GM21529 (cell line): ENCODE data around the gene TMEM132E.

ENCODE experiments used
- ATAC-seq: cut with Tn5 transposase; IDR thresholded peaks from one replicate; pipeline ENCODE4 v1.9.1; 2021; ENCODE audit not compliant: unreplicated experiment

Gene TMEM132E

DNA sequence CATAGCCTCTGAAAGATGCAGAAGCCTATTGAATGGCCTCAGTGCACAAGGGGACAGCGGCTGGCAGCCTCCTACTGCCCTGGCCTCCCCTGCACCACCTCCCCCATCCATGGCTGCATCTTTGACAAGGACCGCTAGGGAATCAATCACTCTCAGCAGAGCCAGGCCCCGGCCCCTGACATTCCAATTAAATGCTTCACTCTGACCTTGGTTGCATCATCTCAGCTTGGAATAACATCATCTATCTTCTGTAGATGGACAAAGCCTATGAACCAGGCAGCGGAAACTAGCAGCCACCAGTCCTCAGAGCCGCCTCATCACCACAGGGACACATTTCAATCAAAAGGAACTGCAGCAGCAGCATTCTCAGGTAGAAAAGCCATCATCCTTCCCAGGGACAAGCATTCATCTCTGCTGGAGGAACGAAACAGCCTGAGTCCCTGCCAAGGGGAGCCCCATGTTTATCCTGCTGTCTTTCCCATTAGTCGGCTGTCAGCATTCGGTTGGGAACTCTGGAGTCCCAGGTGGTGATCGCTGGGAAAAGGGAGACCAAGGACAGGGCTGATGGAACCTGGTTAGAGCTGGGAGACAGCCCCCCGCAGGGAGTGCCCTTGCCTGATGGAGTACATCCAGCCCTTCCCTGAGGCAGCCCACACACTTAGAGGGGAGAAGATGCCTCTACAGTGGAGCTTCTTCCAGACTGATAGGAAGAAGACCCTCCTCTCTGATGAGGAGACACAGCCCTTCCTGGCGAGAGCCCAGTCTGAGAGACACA, 11.5 kb upstream of the TMEM132E start:
- no peak for ATAC-seq

DNA sequence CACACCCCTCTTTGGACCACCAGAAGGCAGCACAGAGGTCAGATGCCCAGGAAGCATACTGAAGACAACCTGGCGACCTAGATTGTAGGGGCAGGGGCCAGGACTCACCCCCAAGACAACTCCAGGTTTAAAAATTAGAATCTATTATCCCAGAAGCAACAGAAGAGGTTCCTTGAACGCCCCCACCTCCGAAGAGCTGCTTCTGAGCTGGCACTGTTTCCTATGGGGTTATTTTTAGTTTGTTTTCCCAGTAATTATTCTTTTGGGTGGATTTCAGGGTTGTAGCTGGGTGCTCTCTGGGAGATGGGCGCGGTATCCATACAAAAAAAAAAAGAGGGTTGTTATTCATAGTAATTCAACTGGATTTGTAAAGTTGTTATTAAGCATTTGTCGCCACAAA, 10.4 kb upstream of the TMEM132E start:
- ATAC-seq = no peak

DNA sequence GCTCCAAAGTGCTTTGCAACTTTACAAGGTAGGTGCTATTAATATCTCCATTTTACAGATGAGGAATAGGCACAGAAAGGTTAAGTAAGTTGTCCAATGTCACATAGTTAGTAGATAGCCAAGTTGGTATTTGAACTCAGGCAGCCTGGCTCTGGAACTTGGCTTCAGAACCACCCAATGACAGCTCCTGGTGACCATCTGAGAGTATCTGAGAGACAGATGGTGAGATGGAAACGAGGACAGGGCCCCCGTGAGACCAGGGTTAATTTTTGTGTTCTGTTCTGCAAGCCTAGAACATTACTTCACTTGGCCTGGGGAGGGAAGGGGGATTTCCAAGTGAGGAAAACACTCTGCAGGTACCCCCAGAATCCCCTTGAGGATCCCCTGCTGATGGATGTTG, 9.8 kb upstream of the TMEM132E start:
- no peak for ATAC-seq

DNA sequence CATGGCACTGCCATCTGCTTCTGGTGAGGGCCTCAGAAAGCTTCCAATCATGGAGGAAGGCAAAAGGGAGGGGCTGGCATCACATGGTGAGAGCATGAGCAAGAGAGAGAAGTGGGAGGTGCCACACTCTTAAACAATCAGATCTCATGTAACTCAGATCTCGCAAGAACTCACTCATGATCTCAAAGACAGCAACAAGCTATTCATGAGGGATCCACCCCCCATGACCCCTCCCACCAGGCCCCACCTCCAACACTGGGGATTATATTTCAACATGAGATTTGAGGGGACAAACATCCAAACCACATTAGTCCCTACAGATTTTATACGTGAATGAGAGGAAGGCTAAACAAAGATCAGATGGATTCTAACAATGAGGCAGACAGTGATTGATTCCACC, 8.9 kb upstream of the TMEM132E start:
- ATAC-seq = no peak

DNA sequence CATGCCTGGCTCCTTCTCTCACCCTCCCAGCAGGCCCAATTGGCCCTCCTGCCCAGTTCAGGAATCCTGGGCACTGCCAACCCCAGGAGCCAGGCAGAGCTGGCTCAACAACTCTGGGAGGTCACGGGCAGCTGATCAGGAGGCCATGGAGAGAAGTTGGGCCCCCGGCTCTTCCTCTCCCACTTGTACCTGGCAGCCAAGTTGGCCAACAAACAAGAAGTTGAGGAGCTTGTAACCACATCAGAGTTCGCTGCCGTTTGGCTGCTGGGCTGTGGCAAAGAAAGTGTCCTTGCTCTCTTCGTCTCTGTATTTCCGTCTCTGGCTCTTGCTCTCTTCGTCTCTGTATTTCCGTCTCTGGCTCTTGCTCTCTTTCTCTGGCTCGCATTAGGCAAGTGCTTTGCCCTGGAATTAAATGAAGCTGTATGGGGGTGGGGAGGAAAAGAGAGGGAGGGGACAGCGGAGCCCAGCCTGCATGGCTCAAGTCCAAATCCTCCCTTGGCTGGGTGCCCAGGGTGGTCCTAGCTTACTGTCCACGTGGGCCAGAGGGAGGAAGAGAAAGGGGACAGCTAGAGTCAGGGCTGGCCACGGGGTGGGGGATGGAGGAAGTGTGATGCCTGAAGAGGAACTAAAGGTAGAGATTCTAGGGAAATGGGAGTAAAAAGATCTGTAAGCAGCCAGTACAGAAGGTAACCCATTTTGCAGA, 7.8 kb upstream of the TMEM132E start:
- ATAC-seq = no peak

DNA sequence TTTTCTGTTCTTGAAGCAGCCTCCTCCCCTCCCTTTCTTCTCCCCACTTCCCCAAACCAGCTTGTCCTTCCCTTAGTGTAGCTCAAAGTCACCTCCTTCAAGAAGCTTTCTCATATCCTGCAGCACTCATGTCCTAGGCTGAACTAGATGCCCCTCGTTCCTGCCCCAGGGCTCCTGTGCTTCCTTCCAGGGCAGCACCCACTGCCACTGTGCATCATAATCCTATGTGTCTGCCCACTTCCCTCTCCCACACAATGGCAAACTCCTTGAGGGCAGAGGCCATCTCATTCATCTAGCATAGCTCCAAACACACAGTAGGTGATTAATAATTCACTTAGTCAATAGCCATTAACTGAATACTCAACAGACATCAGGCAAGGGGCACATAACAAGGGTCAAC, 6.9 kb upstream of the TMEM132E start:
- ATAC-seq = no peak

DNA sequence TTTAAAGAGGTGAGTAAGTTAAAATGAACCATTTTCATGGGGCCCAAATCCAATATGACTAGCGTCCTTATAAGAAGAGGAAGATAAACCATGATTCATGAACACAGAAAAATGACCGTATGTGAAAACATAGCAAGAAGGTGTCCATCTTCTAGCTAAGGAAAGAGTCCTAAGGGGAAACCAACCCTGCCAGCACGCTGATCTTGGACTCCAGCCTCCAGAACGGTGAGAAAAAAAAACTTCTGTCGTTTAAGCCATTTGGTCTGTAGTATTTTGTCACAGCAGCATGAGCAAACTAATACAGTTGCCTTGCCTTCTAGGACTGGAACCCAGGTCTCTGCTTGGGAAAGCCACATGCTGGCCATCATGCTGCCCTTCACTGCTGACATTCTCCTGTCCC, 4.2 kb upstream of the TMEM132E start:
- ATAC-seq = no peak

DNA sequence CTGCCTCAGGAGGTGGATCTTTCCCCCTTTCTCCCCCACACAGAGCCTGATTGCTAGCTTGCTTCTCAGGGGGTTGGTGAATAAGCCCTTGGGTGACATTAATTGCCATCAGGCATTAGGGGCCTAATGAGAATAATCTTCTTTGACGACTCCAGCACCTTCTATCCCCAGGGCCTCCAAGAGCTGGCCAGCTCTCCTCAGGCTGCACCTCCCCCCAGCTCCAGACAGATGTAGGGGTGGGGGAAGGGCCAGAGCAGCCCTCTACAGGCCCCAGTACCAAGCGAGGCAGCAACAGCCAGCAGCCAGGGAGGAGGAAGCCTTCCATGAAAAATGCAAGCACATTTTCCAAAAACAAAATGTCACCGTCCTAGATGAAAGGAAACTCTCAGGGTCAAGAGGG, 1.4 kb upstream of the TMEM132E start:
- no peak for ATAC-seq

DNA sequence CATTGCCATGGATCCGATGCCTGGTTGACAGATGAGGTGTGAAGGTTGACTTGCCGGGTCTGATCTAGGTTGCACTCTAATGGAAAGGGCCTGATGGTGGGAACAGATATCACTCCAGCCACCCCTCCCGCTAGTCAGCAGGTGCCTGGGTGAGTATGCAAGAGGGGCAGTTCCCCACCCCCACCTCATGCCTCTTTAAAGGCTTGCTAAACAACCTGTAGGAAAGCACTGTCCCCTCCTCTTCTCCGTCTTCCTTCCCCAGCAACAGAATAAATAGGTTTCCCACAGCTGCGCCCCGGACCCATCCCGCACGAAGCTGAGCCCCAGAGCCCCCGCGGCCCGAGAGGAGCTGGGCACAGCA, 746 bp upstream of the TMEM132E start:
- ATAC-seq = no peak

DNA sequence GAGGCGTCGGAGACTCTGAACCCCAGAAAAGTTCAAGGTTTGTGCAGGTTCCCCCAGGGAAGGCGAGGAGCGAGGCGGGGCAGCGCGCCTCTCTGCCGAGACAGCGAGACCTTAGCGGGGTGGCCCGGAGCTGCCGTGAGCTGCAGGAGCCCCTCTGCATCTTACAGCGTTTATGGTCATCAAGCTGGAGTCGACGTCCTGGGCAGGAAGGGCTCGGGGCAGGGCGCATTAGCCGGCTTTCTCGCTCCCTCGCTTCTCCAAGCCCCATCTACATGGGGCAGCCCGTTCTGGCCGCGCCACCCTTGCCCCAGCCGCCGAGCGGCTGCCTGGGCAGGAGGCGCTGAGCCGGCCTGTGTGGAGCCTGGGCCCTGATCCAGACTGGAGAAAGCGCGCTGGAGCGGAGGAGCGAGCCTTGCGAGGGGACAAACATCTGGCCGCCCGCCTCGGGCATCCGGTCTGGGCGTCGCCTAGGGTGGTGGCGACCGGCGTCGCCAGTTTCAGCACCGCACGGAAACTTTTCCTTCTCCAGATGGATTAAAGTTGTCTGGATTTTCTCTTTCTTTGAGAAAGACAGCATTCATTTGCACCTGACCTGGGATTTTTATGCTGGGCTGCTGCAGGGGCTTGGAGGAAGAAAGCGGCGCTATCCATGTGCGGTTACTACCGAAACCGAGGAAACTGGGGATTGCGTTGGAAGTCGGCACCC, 750 bp downstream of the TMEM132E start:
- ATAC-seq = no peak

DNA sequence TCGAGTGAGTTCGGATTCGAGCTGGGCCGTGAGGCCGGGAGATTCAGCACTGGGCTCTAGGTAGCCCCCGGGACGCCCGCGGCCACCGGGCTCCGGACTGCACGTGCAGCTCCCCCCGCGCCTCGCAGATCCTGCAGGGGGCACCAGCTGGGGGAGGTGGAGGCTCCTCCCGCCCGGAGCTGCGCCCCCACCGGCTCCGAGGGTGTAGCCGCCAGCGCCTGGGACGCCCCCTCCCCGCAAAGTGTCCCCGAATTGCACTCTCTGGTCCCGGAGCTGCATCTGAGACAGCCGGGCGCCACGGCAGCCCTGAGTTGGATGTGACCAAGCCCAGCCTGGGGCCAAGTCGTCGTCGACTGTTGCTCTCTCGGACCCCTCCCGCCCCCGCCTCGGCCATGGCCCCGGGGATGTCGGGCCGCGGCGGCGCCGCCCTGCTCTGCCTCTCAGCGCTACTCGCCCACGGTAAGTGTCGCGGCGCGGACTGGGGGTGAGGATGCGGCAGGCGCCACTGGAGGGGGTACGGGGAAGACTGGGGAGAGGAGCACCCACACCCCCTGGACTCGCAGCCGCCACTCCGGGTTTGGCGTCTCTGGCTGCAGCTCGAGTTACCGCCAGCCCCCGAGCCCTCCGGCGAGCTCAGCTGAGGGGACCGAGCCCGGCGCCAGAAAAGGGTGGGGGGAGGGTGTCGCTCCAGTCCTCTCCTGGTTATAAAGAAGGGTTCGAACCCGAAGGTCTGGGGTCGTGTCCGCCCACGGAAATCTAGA, 1.5 kb downstream of the TMEM132E start:
- ATAC-seq = no peak

DNA sequence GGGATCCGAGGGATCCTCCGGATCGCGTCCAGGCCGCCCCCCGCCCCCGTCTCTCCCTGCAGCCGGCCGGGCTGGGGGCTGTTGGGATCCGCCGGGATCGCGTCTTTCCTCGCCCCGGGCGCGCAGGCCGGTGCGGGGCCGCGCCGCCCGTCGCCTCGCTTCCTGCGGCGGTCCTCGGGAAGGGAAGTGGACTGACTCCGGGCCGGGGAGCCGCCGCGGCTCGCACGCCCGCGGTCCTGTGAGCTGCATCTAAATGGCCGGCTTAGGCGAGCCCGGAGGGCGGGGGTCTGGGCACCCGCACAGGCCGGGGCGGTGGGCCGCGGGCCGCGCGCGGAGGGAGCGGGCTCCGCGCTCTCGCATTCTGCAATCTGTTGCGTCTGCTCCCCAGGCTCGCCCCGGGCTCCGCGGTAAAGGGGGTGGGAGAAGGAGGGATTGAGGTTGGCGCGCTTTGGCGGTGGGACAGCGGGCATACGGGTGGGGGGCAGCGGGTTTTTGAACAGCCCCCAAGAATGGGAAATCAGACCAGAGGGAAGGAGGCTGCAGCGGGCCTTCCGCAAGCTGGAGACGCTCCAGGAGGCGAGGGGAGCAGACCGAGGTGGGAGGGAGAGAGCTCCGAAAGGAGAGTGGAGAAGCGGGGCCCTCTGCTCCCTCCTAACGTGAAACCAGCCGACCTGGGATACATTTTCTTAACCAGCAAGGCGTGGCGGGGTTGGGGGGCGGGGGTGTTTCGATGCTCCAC, 2.2 kb downstream of the TMEM132E start:
- no peak for ATAC-seq

DNA sequence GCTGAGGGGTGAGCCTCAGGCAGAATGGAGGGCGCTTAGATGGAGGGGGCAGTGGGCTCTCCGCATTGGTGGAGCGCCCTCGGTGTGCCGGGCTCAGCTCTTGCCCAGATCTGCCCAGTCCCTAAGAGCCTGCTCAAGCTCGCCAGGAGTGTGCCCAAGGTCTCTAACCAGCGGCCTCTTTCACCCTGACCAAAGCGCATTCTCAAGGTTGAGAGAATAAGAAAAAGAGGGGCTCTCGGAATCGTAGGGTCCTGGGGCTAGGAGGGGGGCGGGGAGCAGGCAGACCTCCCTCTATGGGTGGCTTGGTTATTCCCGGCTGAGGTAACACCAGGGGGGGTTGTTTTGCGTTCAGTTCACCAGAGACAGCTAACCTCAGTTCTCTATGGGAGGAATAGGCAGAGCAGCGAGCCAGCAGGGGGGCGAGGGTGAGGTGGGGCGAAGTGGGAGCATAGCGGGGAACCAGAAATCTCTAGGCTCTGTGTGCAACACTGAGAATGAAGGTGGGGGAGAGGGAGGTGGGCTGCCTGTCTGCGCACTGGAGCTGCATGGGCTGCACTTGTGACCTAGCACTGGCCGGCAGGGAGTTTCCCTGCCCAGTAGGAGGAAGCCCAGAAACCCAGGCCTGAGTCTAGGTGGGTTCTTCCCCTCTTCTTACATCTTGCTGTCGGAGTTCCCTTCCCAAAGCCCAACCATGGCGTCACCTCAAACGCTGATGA, 3.0 kb downstream of the TMEM132E start:
- ATAC-seq = no peak

DNA sequence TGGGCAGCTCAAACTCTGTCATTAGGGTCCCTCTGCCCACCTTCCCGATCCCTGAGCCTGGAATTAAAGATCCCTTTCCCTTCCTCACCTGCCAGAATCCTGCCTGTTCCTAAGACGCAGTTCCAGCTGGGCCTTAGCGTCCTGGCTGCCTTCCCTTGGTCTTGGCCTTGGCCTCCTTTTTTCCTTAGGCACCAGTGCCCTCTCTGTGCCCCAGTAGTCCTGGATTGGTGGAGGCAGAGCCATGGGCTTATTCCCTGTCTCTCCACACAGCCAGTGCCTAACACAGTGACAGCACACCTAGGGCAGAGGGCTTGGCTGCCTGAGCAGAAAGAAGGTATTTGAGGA, 3.5 kb downstream of the TMEM132E start:
- no peak for ATAC-seq

DNA sequence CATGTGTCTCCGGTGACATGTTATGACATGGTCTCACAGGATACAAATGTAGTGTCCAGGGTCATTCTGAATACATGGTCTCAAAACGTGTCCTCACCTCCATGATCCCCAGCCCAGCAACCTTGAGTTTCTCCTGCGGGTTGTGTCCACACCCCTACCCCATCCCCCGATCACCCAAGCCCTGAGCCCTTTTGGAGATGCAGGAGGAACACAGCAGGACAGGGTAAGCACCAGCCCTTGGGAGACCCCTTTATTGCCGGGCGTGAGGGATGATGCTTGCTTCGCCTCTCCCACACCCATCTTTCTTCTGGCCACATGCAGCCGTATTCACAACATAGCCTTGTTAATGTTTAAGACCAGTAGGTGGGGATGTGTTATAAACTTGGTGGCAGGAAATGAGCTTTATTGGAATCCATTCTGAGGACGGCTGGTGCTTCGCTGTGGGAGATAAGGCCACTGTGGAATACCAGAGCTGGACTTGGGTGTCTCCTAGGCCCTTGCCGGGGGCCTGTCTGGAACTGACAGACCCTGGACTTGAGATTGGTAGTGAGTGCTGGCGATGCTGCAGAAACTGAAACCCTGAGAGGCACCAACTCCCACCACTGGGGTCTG, 5.5 kb downstream of the TMEM132E start:
- ATAC-seq = no peak

DNA sequence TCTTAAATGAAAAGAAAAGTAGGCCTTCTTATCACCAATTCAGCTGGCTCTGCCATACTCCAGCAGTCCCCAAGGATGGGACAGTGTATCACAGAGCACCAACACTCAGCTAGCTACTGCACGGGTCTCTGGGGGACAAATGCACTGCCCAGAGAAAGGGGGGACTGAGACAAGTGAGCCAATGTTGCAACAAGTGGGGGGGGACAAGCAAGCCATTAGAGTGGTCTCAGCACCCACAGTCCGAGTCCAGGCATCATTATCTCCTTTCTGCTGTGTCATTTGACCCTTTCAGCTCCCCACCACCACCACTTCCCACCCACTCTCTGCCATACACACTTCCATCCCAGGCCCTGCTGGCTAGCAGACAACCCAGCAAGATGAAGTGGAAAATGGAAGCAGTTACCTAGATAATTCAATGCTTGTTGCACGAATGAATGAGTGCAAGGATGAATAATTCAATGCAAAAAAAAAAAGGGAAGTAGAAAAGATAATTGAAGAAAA, 7.0 kb downstream of the TMEM132E start:
- ATAC-seq = no peak

DNA sequence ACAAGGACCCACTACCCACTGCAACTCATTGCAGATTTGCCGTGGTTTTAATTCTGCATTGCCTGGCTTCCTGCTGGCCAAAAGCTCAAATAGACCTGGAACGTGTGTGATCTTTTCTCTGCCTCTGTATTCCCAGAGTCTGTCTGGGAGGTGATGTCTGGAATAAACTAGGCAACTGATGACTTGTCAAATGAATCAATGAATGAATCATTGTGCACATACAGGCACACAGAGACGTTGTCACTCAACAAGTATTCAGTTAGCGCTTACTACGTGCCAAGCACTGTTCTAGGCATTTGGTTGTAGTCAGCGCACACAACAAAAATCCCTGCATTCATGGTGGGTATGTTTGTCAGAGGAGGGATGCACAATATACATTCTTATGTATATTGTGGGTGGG, 8.9 kb downstream of the TMEM132E start:
- no peak for ATAC-seq

DNA sequence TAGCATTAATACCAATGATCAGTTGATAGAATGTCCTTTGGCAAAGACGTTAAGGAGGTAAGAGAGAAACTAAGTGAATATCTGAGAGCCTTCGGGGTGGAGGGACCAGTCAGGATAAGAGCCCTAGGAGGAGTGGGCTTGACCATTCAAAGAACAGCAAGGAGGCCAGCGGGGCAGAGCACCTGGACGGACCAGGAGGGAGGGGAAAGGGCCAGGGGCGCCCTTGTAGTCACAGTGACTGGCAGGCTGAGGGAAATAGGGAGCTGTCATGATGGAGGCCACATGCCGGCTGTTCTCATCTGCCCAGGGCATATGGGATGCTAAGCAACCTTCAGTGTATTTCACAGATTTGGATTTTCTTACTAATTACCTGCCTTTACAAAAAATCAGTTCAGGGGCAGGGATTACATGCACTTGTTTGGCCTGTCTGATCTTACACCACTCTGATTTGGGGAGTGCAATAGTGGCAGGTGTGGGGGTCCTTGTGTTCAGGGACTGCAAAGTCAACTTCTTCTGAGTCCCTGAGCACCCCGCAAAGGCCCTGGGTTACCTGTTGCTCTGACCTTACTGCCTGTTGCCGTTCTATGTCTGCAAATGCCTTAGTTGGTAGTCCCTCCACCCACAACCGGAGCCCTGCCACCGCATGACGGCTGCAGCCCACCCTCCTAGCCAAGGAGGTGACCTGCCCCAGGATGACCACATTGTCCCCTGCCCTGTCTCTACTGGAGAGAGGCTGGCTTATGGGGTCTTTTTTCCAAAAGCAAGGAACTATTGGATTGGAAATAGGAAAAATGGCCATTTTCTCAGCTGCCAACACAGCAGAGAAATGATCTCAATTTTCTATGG, 10.0 kb downstream of the TMEM132E start:
- no peak for ATAC-seq

DNA sequence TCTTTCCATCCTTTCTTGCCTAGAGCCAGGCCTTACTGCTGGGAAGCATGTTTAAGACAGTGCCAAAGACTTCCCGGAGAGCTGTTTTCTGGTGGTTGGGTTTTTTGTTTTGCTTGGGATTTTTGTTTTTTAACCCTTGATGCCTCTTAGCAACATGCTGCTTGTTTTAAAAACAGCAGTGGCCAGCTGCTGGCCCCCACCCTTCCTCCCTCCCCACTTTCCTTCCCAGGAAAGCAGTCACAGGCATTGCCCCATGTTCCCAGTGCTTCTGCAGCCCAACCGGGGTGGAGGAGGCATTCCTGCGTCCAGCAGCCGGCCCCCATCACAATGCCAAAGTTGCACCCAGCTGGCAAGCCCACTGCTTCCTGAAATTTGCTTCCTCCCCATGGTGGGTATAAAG, 12.6 kb downstream of the TMEM132E start:
- ATAC-seq = no peak
